Panc1 (cell line): ENCODE results near the gene METTL15.

Experiments
- POLR2AphosphoS5 ChIP-seq: IDR thresholded peaks from 2 replicates; pipeline ENCODE4 v1.6.1; 2012; ENCODE audit warnings: mild to moderate bottlenecking, low read depth, low read length, moderate library complexity
- SIN3A ChIP-seq: IDR thresholded peaks from 2 replicates; pipeline ENCODE4 v1.6.1; 2012; ENCODE audit warnings: low read depth, mild to moderate bottlenecking, low read length, moderate library complexity, borderline replicate concordance; ENCODE audit not compliant: insufficient read depth
- TF ChIP-seq, protein P1 (sequence below): fragments of 450-650 bp; IDR thresholded peaks from 2 replicates; pipeline ENCODE4 v1.5.1; 2017; ENCODE audit warnings: mild to moderate bottlenecking
- TF ChIP-seq, protein P2 (sequence below), 2 experiments: IDR thresholded peaks; 2 replicates each; pipeline ENCODE4 v1.6.1; 2011 to 2012; ENCODE audit warnings: low read depth in 2 of 2, control low read depth in 1 of 2, low read length in 1 of 2, mild to moderate bottlenecking in 1 of 2, moderate library complexity in 1 of 2; ENCODE audit not compliant: insufficient read depth in 1 of 2

DNA sequence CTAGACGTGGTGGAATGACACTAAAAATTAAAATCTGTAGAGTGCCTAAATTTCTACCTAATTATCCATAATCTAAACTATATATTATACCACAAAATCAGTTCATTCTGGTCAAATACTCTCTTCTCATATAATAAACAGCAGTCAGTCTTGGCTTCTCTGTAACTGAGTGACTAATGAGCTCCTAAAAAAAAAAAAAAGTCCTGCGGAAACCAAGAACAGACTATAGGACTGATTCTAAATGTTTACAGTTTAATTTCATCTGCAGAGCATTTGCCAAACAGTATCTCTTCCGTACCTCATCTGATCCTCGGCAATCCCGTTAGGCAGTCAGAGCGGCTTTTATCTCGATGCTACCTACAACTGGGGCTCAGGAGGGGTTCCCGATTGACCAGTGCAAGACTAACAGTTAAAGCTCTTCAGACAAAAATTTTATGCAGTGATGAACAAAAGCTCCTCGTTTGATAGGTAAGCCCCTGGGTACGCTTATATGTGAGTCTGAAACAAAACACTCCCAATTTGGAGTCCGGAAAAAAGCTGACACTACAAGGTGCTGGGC lies 918 bp upstream of the METTL15 start:
- TF ChIP-seq, protein P1, sequence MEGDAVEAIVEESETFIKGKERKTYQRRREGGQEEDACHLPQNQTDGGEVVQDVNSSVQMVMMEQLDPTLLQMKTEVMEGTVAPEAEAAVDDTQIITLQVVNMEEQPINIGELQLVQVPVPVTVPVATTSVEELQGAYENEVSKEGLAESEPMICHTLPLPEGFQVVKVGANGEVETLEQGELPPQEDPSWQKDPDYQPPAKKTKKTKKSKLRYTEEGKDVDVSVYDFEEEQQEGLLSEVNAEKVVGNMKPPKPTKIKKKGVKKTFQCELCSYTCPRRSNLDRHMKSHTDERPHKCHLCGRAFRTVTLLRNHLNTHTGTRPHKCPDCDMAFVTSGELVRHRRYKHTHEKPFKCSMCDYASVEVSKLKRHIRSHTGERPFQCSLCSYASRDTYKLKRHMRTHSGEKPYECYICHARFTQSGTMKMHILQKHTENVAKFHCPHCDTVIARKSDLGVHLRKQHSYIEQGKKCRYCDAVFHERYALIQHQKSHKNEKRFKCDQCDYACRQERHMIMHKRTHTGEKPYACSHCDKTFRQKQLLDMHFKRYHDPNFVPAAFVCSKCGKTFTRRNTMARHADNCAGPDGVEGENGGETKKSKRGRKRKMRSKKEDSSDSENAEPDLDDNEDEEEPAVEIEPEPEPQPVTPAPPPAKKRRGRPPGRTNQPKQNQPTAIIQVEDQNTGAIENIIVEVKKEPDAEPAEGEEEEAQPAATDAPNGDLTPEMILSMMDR = no peak
- no peak for TF ChIP-seq POLR2AphosphoS5
- TF ChIP-seq, protein P2, sequence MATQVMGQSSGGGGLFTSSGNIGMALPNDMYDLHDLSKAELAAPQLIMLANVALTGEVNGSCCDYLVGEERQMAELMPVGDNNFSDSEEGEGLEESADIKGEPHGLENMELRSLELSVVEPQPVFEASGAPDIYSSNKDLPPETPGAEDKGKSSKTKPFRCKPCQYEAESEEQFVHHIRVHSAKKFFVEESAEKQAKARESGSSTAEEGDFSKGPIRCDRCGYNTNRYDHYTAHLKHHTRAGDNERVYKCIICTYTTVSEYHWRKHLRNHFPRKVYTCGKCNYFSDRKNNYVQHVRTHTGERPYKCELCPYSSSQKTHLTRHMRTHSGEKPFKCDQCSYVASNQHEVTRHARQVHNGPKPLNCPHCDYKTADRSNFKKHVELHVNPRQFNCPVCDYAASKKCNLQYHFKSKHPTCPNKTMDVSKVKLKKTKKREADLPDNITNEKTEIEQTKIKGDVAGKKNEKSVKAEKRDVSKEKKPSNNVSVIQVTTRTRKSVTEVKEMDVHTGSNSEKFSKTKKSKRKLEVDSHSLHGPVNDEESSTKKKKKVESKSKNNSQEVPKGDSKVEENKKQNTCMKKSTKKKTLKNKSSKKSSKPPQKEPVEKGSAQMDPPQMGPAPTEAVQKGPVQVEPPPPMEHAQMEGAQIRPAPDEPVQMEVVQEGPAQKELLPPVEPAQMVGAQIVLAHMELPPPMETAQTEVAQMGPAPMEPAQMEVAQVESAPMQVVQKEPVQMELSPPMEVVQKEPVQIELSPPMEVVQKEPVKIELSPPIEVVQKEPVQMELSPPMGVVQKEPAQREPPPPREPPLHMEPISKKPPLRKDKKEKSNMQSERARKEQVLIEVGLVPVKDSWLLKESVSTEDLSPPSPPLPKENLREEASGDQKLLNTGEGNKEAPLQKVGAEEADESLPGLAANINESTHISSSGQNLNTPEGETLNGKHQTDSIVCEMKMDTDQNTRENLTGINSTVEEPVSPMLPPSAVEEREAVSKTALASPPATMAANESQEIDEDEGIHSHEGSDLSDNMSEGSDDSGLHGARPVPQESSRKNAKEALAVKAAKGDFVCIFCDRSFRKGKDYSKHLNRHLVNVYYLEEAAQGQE (IDR thresholded peaks at IDR 0.05; ENCODE audit: insufficient read depth in 1 of 2, low read depth in 2 of 2, low read length in 1 of 2) = no peak
- TF ChIP-seq SIN3A = no peak
